Left ventricle myocardium inferior (tissue), 1 donor: ENCODE results near the gene MAPT. TPM values are rescaled to one million over a fixed set of nuclear protein-coding genes. Genes with fewer than 3 reads are reported as not detected.

Experiments used
- DNase-seq: peaks from one replicate; pipeline ENCODE4 v3.0.0-alpha.2; 2020
- H3K27ac ChIP-seq: fragments of 200-600 bp; replicated peaks from 2 replicates; pipeline ENCODE4 v1.8.0; 2021
- H3K27me3 ChIP-seq: fragments of 200-600 bp; 2 replicates; pipeline ENCODE4 v1.8.0; 2021; ENCODE audit warnings: low read depth
- H3K36me3 ChIP-seq: fragments of 200-600 bp; 2 replicates; pipeline ENCODE4 v1.8.0; 2021
- H3K4me1 ChIP-seq: fragments of 200-600 bp; 2 replicates; pipeline ENCODE4 v1.8.0; 2021
- H3K4me3 ChIP-seq: fragments of 200-600 bp; 2 replicates; pipeline ENCODE4 v1.8.0; 2021; ENCODE audit warnings: mild to moderate bottlenecking, moderate library complexity
- H3K9me3 ChIP-seq: fragments of 200-600 bp; replicated peaks from 2 replicates; pipeline ENCODE4 v1.8.0; 2021
- intact Hi-C: fragments of 100-400 bp; cut with micrococcal nuclease; formaldehyde crosslinking; loops from one replicate; pipeline ENCODE4 v1.11.0; 2022
- total RNA-seq: library from RNA; stranded (reverse); fragmentation: NEBNext Ultra II Directional; extraction: Animal tissue kit (Norgen Biotek cat#: 25700); gene quantifications from one replicate; pipeline ENCODE4 v1.2.1, GENCODE V29; 2021
- TF ChIP-seq, protein P1 (sequence below): fragments of 200-600 bp; IDR thresholded peaks from 2 replicates; pipeline ENCODE4 v1.8.0; 2021; ENCODE audit warnings: antibody characterized with exemption, mild to moderate bottlenecking, borderline replicate concordance
- donor health status: DM: no; HTN: yes; CAD: no; lungs with severe emphysema.

The MAPT gene
- total RNA-seq, 1 donor from 2014 or later = 28.6 TPM

DNA sequence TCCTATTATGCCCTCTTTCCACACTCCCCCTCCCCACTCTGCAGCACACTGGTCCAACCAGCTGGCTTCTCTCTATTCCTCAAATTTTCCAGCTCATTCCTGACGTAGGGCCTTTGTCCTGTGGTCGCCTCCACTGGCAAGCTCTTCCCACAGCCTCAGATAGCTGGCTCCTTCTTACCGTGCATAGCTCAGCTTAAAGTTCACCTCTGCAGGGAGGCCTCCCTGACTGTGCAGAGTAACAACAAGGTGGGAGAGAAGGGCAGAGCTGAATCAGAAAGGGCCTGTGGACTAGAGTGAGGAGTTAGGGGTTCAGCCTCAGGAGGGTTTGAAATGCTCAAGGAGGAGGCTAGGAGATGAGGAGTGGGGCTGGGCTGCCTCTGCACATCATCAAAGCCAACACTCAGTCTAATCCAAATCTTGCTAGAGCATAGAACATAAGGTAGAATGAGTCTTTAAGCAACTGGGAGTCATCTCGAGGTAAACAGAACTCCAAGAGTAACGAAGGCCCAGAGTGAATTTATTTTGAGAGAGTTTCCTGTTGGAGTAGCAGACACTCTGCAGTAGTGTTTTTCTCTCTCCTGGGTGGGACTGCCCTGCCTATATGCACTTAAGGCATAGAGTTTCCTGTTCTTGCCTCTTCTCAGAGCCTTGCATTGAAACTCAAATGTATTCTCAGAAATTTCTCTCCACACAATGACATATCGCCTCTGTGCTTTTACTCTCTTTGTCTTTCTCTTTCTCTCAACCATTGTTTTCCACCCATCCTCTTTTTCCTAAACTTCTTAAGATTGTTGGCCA, 30.3 kb upstream of the MAPT start:
- Histone ChIP-seq H3K27ac (no peak overlapping the region), H3K9me3 (no peaks in the 10 kb centered on the region), H3K27me3 (peaks cover 78% of the 10 kb centered on the region), H3K4me3 (no peak overlapping the region), H3K4me1 (no peaks in the 10 kb centered on the region), H3K36me3 (no peaks in the 10 kb centered on the region)
- DNase-seq = no peak
- intact Hi-C loops = no loop called here
- TF ChIP-seq, protein P1, sequence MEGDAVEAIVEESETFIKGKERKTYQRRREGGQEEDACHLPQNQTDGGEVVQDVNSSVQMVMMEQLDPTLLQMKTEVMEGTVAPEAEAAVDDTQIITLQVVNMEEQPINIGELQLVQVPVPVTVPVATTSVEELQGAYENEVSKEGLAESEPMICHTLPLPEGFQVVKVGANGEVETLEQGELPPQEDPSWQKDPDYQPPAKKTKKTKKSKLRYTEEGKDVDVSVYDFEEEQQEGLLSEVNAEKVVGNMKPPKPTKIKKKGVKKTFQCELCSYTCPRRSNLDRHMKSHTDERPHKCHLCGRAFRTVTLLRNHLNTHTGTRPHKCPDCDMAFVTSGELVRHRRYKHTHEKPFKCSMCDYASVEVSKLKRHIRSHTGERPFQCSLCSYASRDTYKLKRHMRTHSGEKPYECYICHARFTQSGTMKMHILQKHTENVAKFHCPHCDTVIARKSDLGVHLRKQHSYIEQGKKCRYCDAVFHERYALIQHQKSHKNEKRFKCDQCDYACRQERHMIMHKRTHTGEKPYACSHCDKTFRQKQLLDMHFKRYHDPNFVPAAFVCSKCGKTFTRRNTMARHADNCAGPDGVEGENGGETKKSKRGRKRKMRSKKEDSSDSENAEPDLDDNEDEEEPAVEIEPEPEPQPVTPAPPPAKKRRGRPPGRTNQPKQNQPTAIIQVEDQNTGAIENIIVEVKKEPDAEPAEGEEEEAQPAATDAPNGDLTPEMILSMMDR = no peak

DNA sequence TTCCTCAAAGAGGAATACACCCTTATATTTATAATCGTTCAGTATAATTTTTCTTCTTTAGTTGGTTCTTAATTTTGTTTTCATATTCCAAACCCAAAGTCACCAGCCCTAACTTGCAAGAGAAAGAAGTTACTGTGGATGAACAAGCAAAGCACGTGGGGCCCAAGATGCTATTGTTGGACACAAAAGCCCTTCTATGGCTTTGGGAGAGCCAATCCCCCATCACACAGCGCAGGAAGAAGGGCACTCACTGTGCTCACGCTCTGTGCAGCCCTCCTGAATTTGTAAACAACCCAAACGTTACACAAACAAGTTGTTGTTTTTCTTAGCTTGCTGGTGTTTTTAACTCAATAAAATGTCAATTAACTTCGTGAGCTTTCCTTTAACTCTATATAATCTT, 27.2 kb upstream of the MAPT start:
- H3K27ac ChIP-seq = no peak overlapping the region
- no peaks in the 10 kb centered on the region for H3K36me3 ChIP-seq
- H3K4me3 ChIP-seq = no peak overlapping the region
- intact Hi-C loops = no loop called here
- peaks cover 66% of the 10 kb centered on the region for H3K27me3 ChIP-seq
- DNase-seq = no peak
- no peaks in the 10 kb centered on the region for H3K9me3 ChIP-seq
- no peaks in the 10 kb centered on the region for H3K4me1 ChIP-seq
- TF ChIP-seq, protein P1 = no peak

DNA sequence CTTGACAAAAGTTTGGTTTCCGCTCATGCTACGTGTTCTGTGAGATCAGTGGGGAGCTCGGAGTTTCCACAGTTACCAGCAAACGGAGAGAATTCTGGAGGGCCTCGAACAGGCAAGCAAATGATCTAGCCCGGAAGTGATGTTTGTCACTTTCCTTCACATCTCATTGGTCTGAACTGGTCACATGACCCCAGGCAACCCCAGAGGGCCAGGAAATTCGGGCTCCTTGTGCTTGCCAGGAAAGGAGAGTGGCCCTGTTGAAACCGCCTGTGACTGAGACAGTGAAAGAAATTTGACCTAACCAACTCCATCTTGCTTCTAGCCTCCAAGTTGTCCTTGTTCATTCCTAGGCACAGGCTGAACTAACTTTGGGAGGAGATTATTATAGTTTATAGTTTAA, 26.7 kb upstream of the MAPT start:
- no peaks in the 10 kb centered on the region for H3K9me3 ChIP-seq
- H3K36me3 ChIP-seq = no peaks in the 10 kb centered on the region
- no peak for DNase-seq
- no peaks in the 10 kb centered on the region for H3K4me1 ChIP-seq
- no peak overlapping the region for H3K27ac ChIP-seq
- intact Hi-C loops = no loop called here
- TF ChIP-seq, protein P1 = no peak
- no peak overlapping the region for H3K4me3 ChIP-seq
- H3K27me3 ChIP-seq = peaks cover 68% of the 10 kb centered on the region

DNA sequence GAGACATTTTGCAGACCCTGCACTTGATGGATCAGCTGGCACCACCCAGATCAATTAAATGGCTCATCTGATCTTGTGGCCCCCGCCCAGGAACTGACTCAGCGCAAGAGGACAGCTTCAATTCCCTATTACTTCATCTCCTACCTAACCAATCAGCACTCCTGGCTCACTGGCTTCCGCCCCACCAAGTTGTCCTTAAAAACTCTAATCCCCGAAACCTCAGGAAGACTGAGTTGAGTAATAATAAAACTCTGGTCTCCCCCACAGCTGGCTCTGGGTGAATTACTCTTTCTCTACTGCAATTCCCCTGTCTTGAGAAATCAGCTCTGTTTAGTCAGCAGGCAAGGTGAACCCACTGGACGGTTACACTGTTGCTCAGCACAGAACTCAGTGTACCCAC, 26.1 kb upstream of the MAPT start:
- no peak for DNase-seq
- Histone ChIP-seq H3K4me1 (no peaks in the 10 kb centered on the region), H3K27me3 (peaks cover 68% of the 10 kb centered on the region), H3K9me3 (no peaks in the 10 kb centered on the region), H3K27ac (no peak overlapping the region), H3K4me3 (no peak overlapping the region), H3K36me3 (no peaks in the 10 kb centered on the region)
- TF ChIP-seq, protein P1 = no peak
- intact Hi-C loops = no loop called here

DNA sequence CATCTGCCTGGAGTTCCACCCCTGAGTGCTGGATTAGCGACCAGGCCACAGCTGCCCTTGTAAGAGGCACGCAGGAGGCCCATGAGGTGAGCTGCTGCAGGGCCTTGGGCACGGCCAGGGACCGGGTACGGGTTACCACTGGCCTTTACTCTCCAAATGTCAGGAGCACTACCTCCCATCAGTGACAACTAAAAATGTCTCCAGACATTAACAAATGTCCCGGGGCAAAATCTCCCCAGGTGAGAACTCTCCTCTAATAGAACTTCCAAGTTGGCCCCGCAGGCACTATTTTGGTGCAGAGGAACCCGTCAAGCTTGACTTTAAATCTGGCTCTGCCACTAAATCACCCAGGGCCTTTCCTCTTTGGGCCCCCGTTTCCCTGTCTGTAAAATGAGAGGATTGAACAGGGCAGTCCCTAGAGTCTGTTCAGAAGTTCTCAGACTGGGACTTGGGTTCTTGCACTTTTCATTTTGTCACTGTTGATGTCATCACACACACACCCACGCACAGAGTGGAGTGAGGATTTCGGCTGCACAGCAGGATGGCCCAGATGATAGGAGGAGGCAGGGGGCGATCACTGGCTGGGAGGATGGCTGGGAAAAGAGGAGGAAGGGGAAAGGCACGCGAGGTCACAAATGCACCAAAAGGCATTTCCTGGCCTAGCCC, 24.5 kb upstream of the MAPT start:
- no peak for DNase-seq
- H3K27ac ChIP-seq = no peak overlapping the region
- H3K27me3 ChIP-seq = peaks cover 66% of the 10 kb centered on the region
- no peaks in the 10 kb centered on the region for H3K9me3 ChIP-seq
- intact Hi-C loops = no loop called here
- no peak overlapping the region for H3K4me3 ChIP-seq
- no peaks in the 10 kb centered on the region for H3K4me1 ChIP-seq
- TF ChIP-seq, protein P1 = no peak
- no peaks in the 10 kb centered on the region for H3K36me3 ChIP-seq
